IPS-15b (cell line): Measurements from ENCODE around the gene PARVB.

Source experiments
- H3K27me3 ChIP-seq: one replicate; pipeline ENCODE4 v1.6.1; 2013; ENCODE audit warnings: low read length; ENCODE audit not compliant: control insufficient read depth, insufficient read depth
- H3K36me3 ChIP-seq: one replicate; pipeline ENCODE4 v1.6.1; 2013; ENCODE audit warnings: low read length; ENCODE audit not compliant: control insufficient read depth, insufficient read depth
- H3K4me1 ChIP-seq: one replicate; pipeline ENCODE4 v1.6.1; 2013; ENCODE audit warnings: mild to moderate bottlenecking, low read length; ENCODE audit not compliant: control insufficient read depth, insufficient read depth
- H3K4me3 ChIP-seq: one replicate; pipeline ENCODE4 v1.5.1; 2013; ENCODE audit warnings: low read depth, low read length
- H3K9ac ChIP-seq: one replicate; pipeline ENCODE4 v1.6.1; 2013; ENCODE audit warnings: low read depth, mild to moderate bottlenecking, low read length
- H3K9me3 ChIP-seq: one replicate; pipeline ENCODE4 v1.6.1; 2013; ENCODE audit warnings: mild to moderate bottlenecking, low read length; ENCODE audit not compliant: control insufficient read depth, insufficient read depth

Gene PARVB

GRCh38 chr22:44097263-44098020, 73.3 kb downstream of the PARVB start:
- Histone ChIP-seq H3K4me3 (no peak overlapping the region), H3K4me1 (no peaks in the 10 kb centered on the region), H3K27me3 (no peaks in the 10 kb centered on the region), H3K9me3 (no peaks in the 10 kb centered on the region), H3K36me3 (no peaks in the 10 kb centered on the region), H3K9ac (no peak overlapping the region)

- Histone ChIP-seq H3K27me3 (no peaks in the 10 kb centered on the region), H3K4me3 (no peak overlapping the region), H3K4me1 (no peaks in the 10 kb centered on the region), H3K36me3 (no peaks in the 10 kb centered on the region), H3K9ac (no peak overlapping the region), H3K9me3 (no peaks in the 10 kb centered on the region)
These were observed 74.1 kb downstream of the PARVB start for GRCh38 chr22:44098021-44098739.

GRCh38 chr22:44098966-44099530, 74.9 kb downstream of the PARVB start:
- Histone ChIP-seq H3K36me3 (no peaks in the 10 kb centered on the region), H3K27me3 (no peaks in the 10 kb centered on the region), H3K9ac (no peak overlapping the region), H3K9me3 (no peaks in the 10 kb centered on the region), H3K4me1 (no peaks in the 10 kb centered on the region), H3K4me3 (no peak overlapping the region)

GRCh38 chr22:44099696-44100095, 75.6 kb downstream of the PARVB start:
- Histone ChIP-seq H3K36me3 (peaks cover 2% of the 10 kb centered on the region), H3K4me1 (no peaks in the 10 kb centered on the region), H3K27me3 (no peaks in the 10 kb centered on the region), H3K4me3 (no peak overlapping the region), H3K9ac (no peak overlapping the region), H3K9me3 (no peaks in the 10 kb centered on the region)

GRCh38 chr22:44100411-44100810, 76.3 kb downstream of the PARVB start:
- Histone ChIP-seq H3K9ac (no peak overlapping the region), H3K9me3 (no peaks in the 10 kb centered on the region), H3K4me3 (no peak overlapping the region), H3K36me3 (peaks cover 3% of the 10 kb centered on the region), H3K27me3 (no peaks in the 10 kb centered on the region), H3K4me1 (no peaks in the 10 kb centered on the region)

GRCh38 chr22:44102121-44102520, 78.0 kb downstream of the PARVB start:
- H3K36me3 ChIP-seq: peaks cover 3% of the 10 kb centered on the region
- H3K9ac ChIP-seq: no peak overlapping the region
- H3K4me1 ChIP-seq: peaks cover 5% of the 10 kb centered on the region
- H3K27me3 ChIP-seq: no peaks in the 10 kb centered on the region
- no peaks in the 10 kb centered on the region for H3K9me3 ChIP-seq
- no peak overlapping the region for H3K4me3 ChIP-seq

GRCh38 chr22:44102856-44103255, 78.8 kb downstream of the PARVB start:
- H3K9me3 ChIP-seq: no peaks in the 10 kb centered on the region
- H3K4me3 ChIP-seq: no peak overlapping the region
- H3K27me3 ChIP-seq: no peaks in the 10 kb centered on the region
- H3K9ac ChIP-seq: no peak overlapping the region
- peaks cover 3% of the 10 kb centered on the region for H3K36me3 ChIP-seq
- H3K4me1 ChIP-seq: peaks cover 9% of the 10 kb centered on the region

- Histone ChIP-seq H3K4me1 (peaks cover 9% of the 10 kb centered on the region), H3K4me3 (no peak overlapping the region), H3K36me3 (peaks cover 3% of the 10 kb centered on the region), H3K9me3 (no peaks in the 10 kb centered on the region), H3K9ac (no peak overlapping the region), H3K27me3 (no peaks in the 10 kb centered on the region)
These were observed 79.8 kb downstream of the PARVB start for GRCh38 chr22:44103735-44104480.

GRCh38 chr22:44107340-44107739, 83.2 kb downstream of the PARVB start:
- Histone ChIP-seq H3K4me1 (peaks cover 13% of the 10 kb centered on the region), H3K9me3 (no peaks in the 10 kb centered on the region), H3K36me3 (peaks cover 3% of the 10 kb centered on the region), H3K9ac (no peak overlapping the region), H3K4me3 (no peak overlapping the region), H3K27me3 (no peaks in the 10 kb centered on the region)

GRCh38 chr22:44108076-44108475, 84.0 kb downstream of the PARVB start:
- Histone ChIP-seq H3K4me3 (no peak overlapping the region), H3K4me1 (peaks cover 13% of the 10 kb centered on the region), H3K36me3 (peaks cover 3% of the 10 kb centered on the region), H3K9ac (no peak overlapping the region), H3K9me3 (no peaks in the 10 kb centered on the region), H3K27me3 (no peaks in the 10 kb centered on the region)

GRCh38 chr22:44108806-44109385, 84.8 kb downstream of the PARVB start:
- peaks cover 3% of the 10 kb centered on the region for H3K36me3 ChIP-seq
- H3K4me1 ChIP-seq: peaks cover 13% of the 10 kb centered on the region
- no peaks in the 10 kb centered on the region for H3K27me3 ChIP-seq
- H3K9me3 ChIP-seq: no peaks in the 10 kb centered on the region
- no peak overlapping the region for H3K9ac ChIP-seq
- H3K4me3 ChIP-seq: no peak overlapping the region
